Heart left ventricle (tissue), 16 donors: ENCODE results near the gene TOLLIP. TPM values are rescaled to one million over a fixed set of nuclear protein-coding genes. Genes with fewer than 3 reads are reported as not detected.
A peak's percentile ranks its signal among the peaks of the same experiment; 100 is the strongest.

ENCODE experiments used
- ATAC-seq, 4 donors: fragments of 200-7000 bp; cut with Tn5 transposase; one replicate each; pipeline ENCODE4 v1.9.1; 2020 to 2022; ENCODE audit warnings: moderate library complexity in 4 of 4, mild to moderate bottlenecking in 3 of 4, moderate number of reproducible peaks in 1 of 4
- DNase-seq, 5 donors: peaks; one replicate each; pipeline ENCODE4 v3.0.0-alpha.2; 2020
- H3K27ac ChIP-seq, 12 donors: fragments of 200-600 bp; sonication (generic) in 4 of 12; one replicate each; pipeline versions ENCODE4 v1.5.0 to v1.8.0; 2016 to 2022; ENCODE audit warnings: mild to moderate bottlenecking in 2 of 12
- H3K27me3 ChIP-seq, 9 donors: fragments of 200-600 bp; sonication (generic) in 2 of 9; one replicate each; pipeline versions ENCODE4 v1.5.1 to v1.8.0; 2016 to 2022; ENCODE audit warnings: mild to moderate bottlenecking in 3 of 9
- H3K36me3 ChIP-seq, 9 donors: fragments of 200-600 bp; sonication (generic) in 2 of 9; one replicate each; pipeline versions ENCODE4 v1.5.0 to v1.8.0; 2018 to 2022; ENCODE audit warnings: mild to moderate bottlenecking in 2 of 9
- H3K4me1 ChIP-seq, 12 donors: fragments of 200-600 bp; sonication (generic) in 4 of 12; one replicate each; pipeline versions ENCODE4 v1.5.0 to v1.8.0; 2016 to 2022; ENCODE audit warnings: mild to moderate bottlenecking in 3 of 12
- H3K4me3 ChIP-seq, 12 donors: fragments of 200-600 bp; sonication (generic) in 4 of 12; one replicate each; pipeline versions ENCODE4 v1.5.0 to v1.8.0; 2017 to 2022; ENCODE audit warnings: mild to moderate bottlenecking in 9 of 12, moderate library complexity in 4 of 12
- H3K9me3 ChIP-seq, 12 donors: fragments of 200-600 bp; sonication (generic) in 4 of 12; one replicate each; pipeline versions ENCODE4 v1.5.0 to v1.8.0; 2016 to 2022; ENCODE audit warnings: mild to moderate bottlenecking in 1 of 12
- POLR2A ChIP-seq, 2 donors: fragments of 450-650 bp; IDR thresholded peaks; one replicate each; pipeline ENCODE4 v1.6.1; 2017; ENCODE audit warnings: antibody characterized with exemption in 2 of 2, mild to moderate bottlenecking in 2 of 2, moderate library complexity in 2 of 2
- WGBS, 4 donors: extraction: QIAGEN DNeasy Blood & Tissue Kit in 2 of 4; methylation state at CpG; one replicate each; pipeline versions ENCODE4 v1.1.5 to v1.1.7; 2013 to 2018; 5-methylcytosine and 5-hydroxymethylcytosine counted together
- intact Hi-C, 10 donors: fragments of 100-400 bp; cut with DNase I; formaldehyde crosslinking; loops; one replicate each; pipeline versions ENCODE4 v1.11.1 to v1.14.2; 2022
- polyA plus RNA-seq, 2 donors: library from polyadenylated mRNA; stranded (reverse); fragments of 200-250 nt; gene quantifications; one replicate each; pipeline ENCODE4 v1.2.3, GENCODE V29; 2013
- total RNA-seq, 9 donors: library from RNA; depleted of rRNA in 2 of 9; stranded (reverse); fragments of >200 nt in 2 of 9; fragmentation: NEBNext Ultra II Directional in 3 of 9; extraction: Animal tissue kit (Norgen Biotek cat#: 25700) in 3 of 9; gene quantifications; one replicate each; pipeline versions ENCODE4 v1.1.0 to v1.2.4, GENCODE V29; 2016 to 2023
- TF ChIP-seq, protein P1 (sequence below), 12 donors: fragments of 200-600 bp; sonication (generic) in 4 of 12; IDR thresholded peaks; one replicate each; pipeline versions ENCODE4 v1.5.0 to v1.8.0; 2018 to 2022; ENCODE audit warnings: antibody characterized with exemption in 12 of 12, mild to moderate bottlenecking in 5 of 12
- donor health status: ischemic (EF 13 %, LVEDD 7.1; RV severe dilation, severe dysfunction).
- donor health status: healthy with polysubstance abuse.
- donor health status: DM: no; HTN: yes; CAD: no.
- donor health status: DM: no; HTN: no; CAD: no.
- donor health status: ischemic (EF 25% LVEDD 6.9; RV normal size, moderate dysfunction).
- donor health status: ischemic (EF 25% LVEDD 5.7; RV mildly dilated, moderate dysfunction).
- donor health status: healthy.
- donor health status: DM: yes; HTN: yes; CAD: no.
- donor health status: ischemic (EF 35%, LVEDD 5.7; RV mildly dilated, moderate dysfunction).
- donor health status: nonischemic (EF 11% LVEDD 7.7; RV severe dilation, severe dysfunction).
- donor health status: DM: yes; HTN: yes; CAD: no.
- donor health status: PGD.
- donor health status: ischemic (EF 29% LVEDD 5.4; RV normal size, mild dysfunction).
- donor health status: nonischemic (EF 23%, LVEDD 6.1; RV moderate dilation, normal function).

TOLLIP gene
- total and polyA plus RNA-seq, 11 donors, result 27.4 to 57.2 (median 44.9) TPM

DNA sequence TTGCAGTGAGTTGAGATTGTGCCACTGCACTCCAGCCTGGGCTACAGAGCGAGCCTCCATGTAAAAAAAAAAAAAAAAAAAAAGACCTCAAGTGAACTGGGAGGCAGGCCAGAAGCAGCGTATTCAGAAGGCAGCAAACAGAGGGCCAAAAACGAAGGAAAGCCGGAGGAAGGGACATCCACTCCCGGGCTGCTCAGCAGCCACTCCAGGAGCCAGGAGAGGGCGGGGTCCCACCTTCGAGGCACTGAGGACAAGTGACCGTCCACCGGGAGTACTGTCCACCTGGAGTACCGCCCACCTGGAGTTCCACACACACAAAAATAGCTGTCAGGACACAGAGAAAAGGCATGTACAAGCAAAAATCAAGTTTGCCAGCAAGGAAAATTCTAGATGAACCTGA lies 5.5 kb downstream of the TOLLIP start:
- ATAC-seq, result peak in 1 of 4 donors; percentile 3
- Histone ChIP-seq H3K4me1 (peaks cover 3 to 65% (median 50%) of the 10 kb centered on the region in 12 donors), H3K27me3 (no peaks in the 10 kb centered on the region)

DNA sequence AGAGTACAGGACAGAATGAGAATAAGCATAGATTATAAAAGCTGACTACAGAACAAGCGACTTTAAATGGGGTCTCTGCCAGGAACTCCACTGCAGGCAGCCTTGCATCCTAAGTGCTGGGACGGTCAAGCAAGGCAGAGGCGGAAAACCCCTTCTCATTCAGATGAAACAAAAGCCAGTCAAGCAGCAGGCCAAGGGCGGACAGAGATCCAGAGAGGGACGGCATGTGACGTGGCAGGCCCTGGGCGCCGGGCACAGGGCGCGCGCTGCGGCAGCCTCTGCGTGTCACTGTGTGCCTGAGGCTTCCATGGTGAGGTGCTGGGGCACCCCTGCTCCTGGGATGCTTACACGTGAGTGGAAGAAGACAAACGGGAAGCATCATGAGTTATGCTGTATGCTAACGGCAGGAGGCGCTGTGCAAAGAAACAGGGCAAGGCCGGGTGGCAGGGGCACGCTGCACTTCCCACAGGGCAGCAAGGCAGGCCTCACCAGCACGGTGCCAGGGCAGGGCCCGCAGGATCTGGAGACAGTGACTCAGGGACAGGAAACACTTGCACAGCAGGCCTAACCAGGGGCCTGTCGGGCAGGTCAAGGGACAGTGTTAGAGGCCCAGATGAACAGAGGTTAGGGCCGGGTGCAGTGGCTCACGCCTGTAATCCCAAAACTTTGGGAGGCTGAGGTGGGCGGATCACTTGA lies 6.2 kb downstream of the TOLLIP start:
- H3K27ac ChIP-seq, result no peak overlapping the region
- ATAC-seq (no peak), DNase-seq (no peak)
- H3K4me1 ChIP-seq, result peaks cover 3 to 66% (median 50%) of the 10 kb centered on the region in 12 donors
- TF ChIP-seq POLR2A (IDR thresholded peaks at IDR 0.05), result no peak
- TF ChIP-seq, protein P1, sequence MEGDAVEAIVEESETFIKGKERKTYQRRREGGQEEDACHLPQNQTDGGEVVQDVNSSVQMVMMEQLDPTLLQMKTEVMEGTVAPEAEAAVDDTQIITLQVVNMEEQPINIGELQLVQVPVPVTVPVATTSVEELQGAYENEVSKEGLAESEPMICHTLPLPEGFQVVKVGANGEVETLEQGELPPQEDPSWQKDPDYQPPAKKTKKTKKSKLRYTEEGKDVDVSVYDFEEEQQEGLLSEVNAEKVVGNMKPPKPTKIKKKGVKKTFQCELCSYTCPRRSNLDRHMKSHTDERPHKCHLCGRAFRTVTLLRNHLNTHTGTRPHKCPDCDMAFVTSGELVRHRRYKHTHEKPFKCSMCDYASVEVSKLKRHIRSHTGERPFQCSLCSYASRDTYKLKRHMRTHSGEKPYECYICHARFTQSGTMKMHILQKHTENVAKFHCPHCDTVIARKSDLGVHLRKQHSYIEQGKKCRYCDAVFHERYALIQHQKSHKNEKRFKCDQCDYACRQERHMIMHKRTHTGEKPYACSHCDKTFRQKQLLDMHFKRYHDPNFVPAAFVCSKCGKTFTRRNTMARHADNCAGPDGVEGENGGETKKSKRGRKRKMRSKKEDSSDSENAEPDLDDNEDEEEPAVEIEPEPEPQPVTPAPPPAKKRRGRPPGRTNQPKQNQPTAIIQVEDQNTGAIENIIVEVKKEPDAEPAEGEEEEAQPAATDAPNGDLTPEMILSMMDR (IDR thresholded peaks at IDR 0.05), result peak in 2 of 12 donors; percentile 11 to 14
- H3K4me3 ChIP-seq, result no peak overlapping the region
- no peaks in the 10 kb centered on the region for H3K27me3 ChIP-seq
- peaks cover 0 to 23% (median 4%) of the 10 kb centered on the region in 9 donors for H3K36me3 ChIP-seq
- intact Hi-C loops, result loop anchor here in 2 of 10 donors (10.0 kb wide), 1 partner anchor 212 kb away; no protein-coding TSS in a partner anchor
- 81 to 86% (median 83%) methylated on average over 24 to 25 of the region's 25 CpGs for WGBS, 4 donors
- no peaks in the 10 kb centered on the region for H3K9me3 ChIP-seq

More for the DNA sequence above, 5.5 kb downstream of the TOLLIP start:
- intact Hi-C loops, result loop anchor here in 2 of 10 donors (10.0 kb wide), 1 partner anchor 211 kb away; no protein-coding TSS in a partner anchor
- DNase-seq, result no peak
- peaks cover 0 to 22% (median 4%) of the 10 kb centered on the region in 9 donors for H3K36me3 ChIP-seq
- 37 to 46% (median 42%) methylated on average over 10 of the region's 10 CpGs for WGBS, 4 donors
- TF ChIP-seq POLR2A (IDR thresholded peaks at IDR 0.05), result no peak
- TF ChIP-seq, protein P1 (IDR thresholded peaks at IDR 0.05), result no peak
- H3K4me3 ChIP-seq, result no peak overlapping the region
- H3K27ac ChIP-seq, result peak overlapping the region in 1 of 12 donors; percentile 52
- no peaks in the 10 kb centered on the region for H3K9me3 ChIP-seq

DNA sequence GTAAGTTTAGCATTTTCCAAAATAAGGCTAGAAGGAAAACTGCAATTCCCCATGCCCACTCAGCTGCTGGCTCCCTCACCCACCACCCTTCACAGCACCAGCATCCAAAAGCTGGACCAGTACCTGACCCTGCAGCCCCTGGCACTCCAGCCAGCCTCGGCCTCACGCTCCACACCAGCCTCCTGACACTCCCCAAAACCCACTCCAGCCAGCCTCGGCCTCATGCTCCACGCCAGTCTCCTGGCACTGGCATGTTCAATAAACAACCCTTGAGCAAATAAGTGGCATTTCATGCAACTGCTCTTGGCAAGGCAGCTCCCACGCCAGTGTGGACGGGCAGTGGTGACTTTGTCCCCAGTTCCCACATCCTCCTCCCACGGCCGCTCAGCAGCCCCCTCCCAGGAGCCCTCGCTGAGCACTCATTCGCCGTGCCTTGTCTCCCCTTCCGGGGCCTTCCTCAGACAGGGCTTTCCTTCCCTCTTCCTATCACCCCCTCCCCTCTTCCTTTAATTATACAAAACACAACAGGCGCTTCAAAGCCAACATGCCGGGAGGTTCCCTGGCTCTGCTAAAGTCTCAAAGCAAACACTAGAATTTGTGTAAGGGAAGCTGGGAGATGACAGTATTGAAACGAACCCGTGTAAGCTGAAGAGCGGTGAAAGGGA lies 6.8 kb downstream of the TOLLIP start:
- Histone ChIP-seq H3K36me3 (peaks cover 0 to 30% (median 5%) of the 10 kb centered on the region in 9 donors), H3K4me1 (peaks cover 3 to 66% (median 50%) of the 10 kb centered on the region in 12 donors), H3K27me3 (no peaks in the 10 kb centered on the region), H3K9me3 (no peaks in the 10 kb centered on the region), H3K27ac (no peak overlapping the region), H3K4me3 (no peak overlapping the region)
- DNase-seq (no peak), ATAC-seq (no peak)
- intact Hi-C loops, result loop anchor here in 2 of 10 donors (10.0 kb wide), 1 partner anchor 212 kb away; no protein-coding TSS in a partner anchor
- TF ChIP-seq, protein P1 (IDR thresholded peaks at IDR 0.05), result no peak
- TF ChIP-seq POLR2A (IDR thresholded peaks at IDR 0.05), result no peak
- 66 to 77% (median 72%) methylated on average over 17 of the region's 17 CpGs for WGBS, 4 donors

GRCh38 chr11:1302041-1302460 lies 7.4 kb downstream of the TOLLIP start:
- H3K36me3 ChIP-seq, result peaks cover 0 to 32% (median 5%) of the 10 kb centered on the region in 9 donors
- intact Hi-C loops, result loop anchor here in 2 of 10 donors (10.0 kb wide), 1 partner anchor 213 kb away; no protein-coding TSS in a partner anchor
- H3K4me1 ChIP-seq, result peaks cover 0 to 64% (median 50%) of the 10 kb centered on the region in 12 donors
- no peak overlapping the region for H3K4me3 ChIP-seq
- no peak overlapping the region for H3K27ac ChIP-seq
- DNase-seq (no peak), ATAC-seq (no peak)
- TF ChIP-seq POLR2A (IDR thresholded peaks at IDR 0.05), result no peak
- TF ChIP-seq, protein P1 (IDR thresholded peaks at IDR 0.05), result no peak
- 80 to 96% (median 88%) methylated on average over 4 to 13 of the region's 13 CpGs for WGBS, 4 donors
- no peaks in the 10 kb centered on the region for H3K27me3 ChIP-seq
- H3K9me3 ChIP-seq, result no peaks in the 10 kb centered on the region
